Lung (tissue), 12 donors: ENCODE measurements around the gene TPRG1. TPM values are rescaled to one million over a fixed set of nuclear protein-coding genes. Genes with fewer than 3 reads are reported as not detected.

ENCODE experiments used
- ATAC-seq: fragments of 200-7000 bp; cut with Tn5 transposase; one replicate; pipeline ENCODE4 v1.9.1; 2020; ENCODE audit warnings: moderate number of reproducible peaks; ENCODE audit not compliant: insufficient read depth, low FRiP score
- DNase-seq, 3 donors: peaks; one replicate each; pipeline ENCODE4 v3.0.0-alpha.2; 2013 to 2017
- H3K27ac ChIP-seq, 2 donors: one replicate each; pipeline ENCODE4 v1.5.1; 2013; ENCODE audit warnings: mild to moderate bottlenecking in 2 of 2, moderate library complexity in 2 of 2, control low read depth in 1 of 2, inconsistent platforms in 1 of 2, low read depth in 1 of 2, low read length in 1 of 2
- H3K27me3 ChIP-seq, 3 donors: one replicate each; pipeline ENCODE4 v1.5.1; 2013; ENCODE audit warnings: low read length in 2 of 3; ENCODE audit not compliant: control insufficient read depth in 3 of 3, insufficient read depth in 3 of 3
- H3K36me3 ChIP-seq, 4 donors: one replicate each; pipeline ENCODE4 v1.5.1; 2013; ENCODE audit warnings: low read length in 4 of 4, mild to moderate bottlenecking in 1 of 4, moderate library complexity in 1 of 4; ENCODE audit not compliant: control insufficient read depth in 4 of 4, insufficient read depth in 4 of 4
- H3K4me1 ChIP-seq, 5 donors: one replicate each; pipeline ENCODE4 v1.5.1; 2013; ENCODE audit warnings: low read length in 5 of 5, mild to moderate bottlenecking in 2 of 5, moderate library complexity in 1 of 5; ENCODE audit not compliant: control insufficient read depth in 5 of 5, insufficient read depth in 5 of 5
- H3K4me3 ChIP-seq: one replicate; pipeline ENCODE4 v1.5.1; 2013; ENCODE audit warnings: mild to moderate bottlenecking, control low read depth, moderate library complexity
- H3K9ac ChIP-seq, 2 donors: one replicate each; pipeline ENCODE4 v1.5.1; 2013; ENCODE audit warnings: low read length in 2 of 2, control low read depth in 1 of 2; ENCODE audit not compliant: insufficient read depth in 1 of 2
- H3K9me3 ChIP-seq, 4 donors: one replicate each; pipeline ENCODE4 v1.5.1; 2013; ENCODE audit warnings: low read length in 3 of 4, mild to moderate bottlenecking in 1 of 4, moderate library complexity in 1 of 4; ENCODE audit not compliant: control insufficient read depth in 4 of 4, insufficient read depth in 3 of 4
- WGBS, 2 donors: extraction: QIAGEN DNeasy Blood & Tissue Kit; methylation state at CpG; one replicate each; pipeline ENCODE4 v1.1.7; 2013; 5-methylcytosine and 5-hydroxymethylcytosine counted together
- polyA plus RNA-seq, 2 donors: library from polyadenylated mRNA; stranded (reverse); fragments of 200-250 nt; gene quantifications; one replicate each; pipeline ENCODE4 v1.2.1, GENCODE V29; 2013
- total RNA-seq, 2 donors: library from RNA; depleted of rRNA in 1 of 2; stranded (reverse); fragments of >200 nt in 1 of 2; gene quantifications; one replicate each; pipeline ENCODE4 v1.2.1, GENCODE V29; 2014 to 2021
- TF ChIP-seq, protein P1 (sequence below): IDR thresholded peaks from 2 replicates; pipeline ENCODE4 v1.5.1; 2012; ENCODE audit warnings: mild to moderate bottlenecking; ENCODE audit errors: control extremely low read depth, extremely low read depth
- donor health status: control.
- donor health status: control.
- donor health status: Bipolar disorder and iron deficiency.
- donor health status: healthy.
- donor health status: DM: yes; HTN: yes; CAD: no.

Gene TPRG1
- total and polyA plus RNA-seq, 4 donors: 3.7 to 13.8 (median 9.4) TPM

DNA sequence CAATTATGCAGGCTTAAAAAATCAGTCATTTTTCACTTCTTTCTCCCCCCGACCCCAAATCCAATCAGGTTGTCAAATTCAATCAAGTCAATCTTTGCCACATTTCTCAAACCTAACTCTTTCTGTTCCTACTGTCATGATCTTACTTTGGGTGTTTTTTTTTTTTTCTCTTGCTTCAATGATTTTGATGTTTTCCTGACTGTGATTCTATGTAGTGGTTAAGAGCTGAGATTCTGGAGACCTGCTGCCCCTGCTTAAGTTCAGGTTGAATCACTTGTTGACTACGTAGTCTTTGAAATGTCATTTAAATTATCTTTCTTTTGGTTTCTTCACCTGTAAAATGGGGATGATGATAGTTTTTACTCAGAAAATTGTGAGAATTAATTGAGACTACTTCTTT is 117.5 kb downstream of the TPRG1 start:
- no peaks in the 10 kb centered on the region for H3K36me3 ChIP-seq
- DNase-seq (no peak), ATAC-seq (no peak)
- 86 to 88% methylated on average over 2 of the region's 2 CpGs for WGBS, 2 donors
- H3K27ac ChIP-seq: no peak overlapping the region
- H3K27me3 ChIP-seq: no peaks in the 10 kb centered on the region
- no peak overlapping the region for H3K9ac ChIP-seq
- no peak overlapping the region for H3K4me3 ChIP-seq
- H3K9me3 ChIP-seq: no peaks in the 10 kb centered on the region
- H3K4me1 ChIP-seq: no peaks in the 10 kb centered on the region
- TF ChIP-seq, protein P1, sequence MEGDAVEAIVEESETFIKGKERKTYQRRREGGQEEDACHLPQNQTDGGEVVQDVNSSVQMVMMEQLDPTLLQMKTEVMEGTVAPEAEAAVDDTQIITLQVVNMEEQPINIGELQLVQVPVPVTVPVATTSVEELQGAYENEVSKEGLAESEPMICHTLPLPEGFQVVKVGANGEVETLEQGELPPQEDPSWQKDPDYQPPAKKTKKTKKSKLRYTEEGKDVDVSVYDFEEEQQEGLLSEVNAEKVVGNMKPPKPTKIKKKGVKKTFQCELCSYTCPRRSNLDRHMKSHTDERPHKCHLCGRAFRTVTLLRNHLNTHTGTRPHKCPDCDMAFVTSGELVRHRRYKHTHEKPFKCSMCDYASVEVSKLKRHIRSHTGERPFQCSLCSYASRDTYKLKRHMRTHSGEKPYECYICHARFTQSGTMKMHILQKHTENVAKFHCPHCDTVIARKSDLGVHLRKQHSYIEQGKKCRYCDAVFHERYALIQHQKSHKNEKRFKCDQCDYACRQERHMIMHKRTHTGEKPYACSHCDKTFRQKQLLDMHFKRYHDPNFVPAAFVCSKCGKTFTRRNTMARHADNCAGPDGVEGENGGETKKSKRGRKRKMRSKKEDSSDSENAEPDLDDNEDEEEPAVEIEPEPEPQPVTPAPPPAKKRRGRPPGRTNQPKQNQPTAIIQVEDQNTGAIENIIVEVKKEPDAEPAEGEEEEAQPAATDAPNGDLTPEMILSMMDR: no peak

DNA sequence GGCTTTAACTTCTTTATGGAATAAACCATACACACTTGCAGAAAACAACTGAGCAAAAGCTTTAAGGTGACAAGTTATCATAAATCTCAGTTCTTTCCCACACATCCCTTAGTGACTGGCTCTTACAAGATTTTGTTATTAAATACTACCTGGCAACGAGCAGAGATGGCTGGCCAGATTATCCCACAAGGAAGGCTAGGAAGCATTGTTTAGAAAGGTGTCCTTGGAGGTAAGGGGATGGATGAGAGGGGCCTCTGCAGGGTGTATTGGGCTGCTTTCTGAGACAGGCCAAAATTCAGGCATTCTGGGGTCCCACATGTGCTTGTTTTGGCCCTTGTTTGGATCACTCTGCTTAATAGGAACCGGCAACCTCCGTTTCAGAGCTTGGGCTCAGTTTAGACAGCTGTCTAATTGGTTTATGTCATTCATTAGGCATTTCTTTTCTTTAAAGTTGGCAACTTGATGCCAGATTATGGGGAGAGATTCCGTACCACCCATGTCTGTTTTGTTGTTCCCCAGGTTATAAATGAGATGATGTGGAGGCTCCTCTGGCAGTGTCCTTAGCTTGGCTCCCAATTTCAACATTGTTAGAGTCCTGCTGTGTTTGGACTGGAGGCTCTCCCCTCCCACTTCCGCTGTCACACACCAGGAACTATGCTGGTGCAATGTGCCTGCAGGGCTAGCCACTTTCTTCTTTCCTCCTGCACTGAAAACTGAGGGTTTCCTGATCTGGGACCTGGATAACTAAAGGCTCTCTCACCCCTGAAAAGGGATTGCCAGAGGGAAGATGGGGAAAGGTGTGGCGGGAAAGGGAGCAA is 121.1 kb downstream of the TPRG1 start:
- Histone ChIP-seq H3K27ac (no peak overlapping the region), H3K9me3 (no peaks in the 10 kb centered on the region), H3K9ac (no peak overlapping the region), H3K4me1 (no peaks in the 10 kb centered on the region), H3K36me3 (no peaks in the 10 kb centered on the region), H3K27me3 (no peaks in the 10 kb centered on the region), H3K4me3 (no peak overlapping the region)
- TF ChIP-seq, protein P1: no peak
- ATAC-seq (peak; percentile 29), DNase-seq (no peak)
- 76 to 82% methylated on average over 6 of the region's 6 CpGs for WGBS, 2 donors

DNA sequence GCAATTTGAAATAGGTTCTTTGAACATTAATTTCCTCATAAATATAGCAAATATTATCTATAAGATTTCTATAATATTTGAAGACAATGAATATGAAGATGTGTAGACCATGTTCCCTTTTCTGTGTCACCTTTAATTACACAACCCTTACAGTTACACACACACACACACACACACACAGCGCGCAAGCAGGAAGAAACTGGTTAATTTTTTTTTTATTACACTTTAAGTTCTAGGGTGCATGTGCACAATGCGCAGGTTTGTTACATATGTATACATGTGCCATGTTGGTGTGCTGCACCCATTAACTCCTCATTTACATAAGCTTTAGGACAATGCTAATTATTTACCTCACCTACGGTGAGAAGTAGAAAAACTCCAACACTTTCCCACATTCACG is 122.9 kb downstream of the TPRG1 start:
- TF ChIP-seq, protein P1: no peak
- no peak overlapping the region for H3K9ac ChIP-seq
- ATAC-seq (no peak), DNase-seq (no peak)
- no peaks in the 10 kb centered on the region for H3K4me1 ChIP-seq
- no peaks in the 10 kb centered on the region for H3K27me3 ChIP-seq
- H3K4me3 ChIP-seq: no peak overlapping the region
- no peaks in the 10 kb centered on the region for H3K36me3 ChIP-seq
- no peaks in the 10 kb centered on the region for H3K9me3 ChIP-seq
- no peak overlapping the region for H3K27ac ChIP-seq
- WGBS, 2 donors: 96 to 98% methylated on average over 5 of the region's 5 CpGs
